Common myeloid progenitor, CD34-positive (primary cell): ENCODE measurements around the gene OMA1.
A peak's percentile ranks its signal among the peaks of the same experiment; 100 is the strongest.

Experiments
- CTCF ChIA-PET: fragments of 350-600 bp; sonication (Branson Sonifier 250); formaldehyde crosslinking; loops from one replicate; lab custom pipeline; 2021; ENCODE audit warnings: antibody characterized with exemption; lab: Charles Lee
- POLR2A ChIA-PET: fragments of 350-600 bp; sonication (Branson Sonifier 250); formaldehyde crosslinking; loops from one replicate; lab custom pipeline; 2021; ENCODE audit warnings: antibody characterized with exemption; lab: Charles Lee
- DNase-seq, 3 donors: peaks; one replicate each; pipeline versions ENCODE4 v3.0.0 to v3.0.0-alpha.2; 2013
- H3K27ac ChIP-seq, 2 experiments: 1 replicate in 1 of 2; 2 replicates in 1 of 2; pipeline ENCODE4 v1.7.0; 2013; ENCODE audit warnings: inconsistent platforms in 2 of 2, low read length in 2 of 2, mild to moderate bottlenecking in 2 of 2, low read depth in 1 of 2, moderate library complexity in 1 of 2; ENCODE audit not compliant: severe bottlenecking in 2 of 2, insufficient read depth in 1 of 2, poor library complexity in 1 of 2
- H3K27me3 ChIP-seq, 5 experiments: replicated peaks in 2 of 5; 1 replicate in 3 of 5; 2 replicates in 2 of 5; pipeline versions ENCODE4 v1.6.1 to v1.7.0; 2013; ENCODE audit warnings: low read length in 4 of 5, mild to moderate bottlenecking in 2 of 5, moderate library complexity in 2 of 5, inconsistent platforms in 1 of 5; ENCODE audit not compliant: insufficient read depth in 5 of 5, control insufficient read depth in 4 of 5
- H3K36me3 ChIP-seq, 4 experiments: 1 replicate in 2 of 4; 2 replicates in 2 of 4; pipeline versions ENCODE4 v1.6.1 to v1.7.0; 2013; ENCODE audit warnings: low read length in 3 of 4, control low read depth in 1 of 4, mild to moderate bottlenecking in 1 of 4; ENCODE audit not compliant: control insufficient read depth in 4 of 4, insufficient read depth in 4 of 4
- H3K4me1 ChIP-seq, 4 experiments: 1 replicate in 3 of 4; 2 replicates in 1 of 4; pipeline versions ENCODE4 v1.6.1 to v1.7.1; 2013; ENCODE audit warnings: low read length in 3 of 4, mild to moderate bottlenecking in 3 of 4, control low read depth in 1 of 4, inconsistent platforms in 1 of 4, moderate library complexity in 1 of 4; ENCODE audit not compliant: control insufficient read depth in 4 of 4, insufficient read depth in 4 of 4; ENCODE audit errors: control extremely low read depth in 1 of 4
- H3K4me3 ChIP-seq, 7 experiments: 1 replicate in 4 of 7; 2 replicates in 3 of 7; pipeline versions ENCODE4 v1.5.1 to v1.7.0; 2013; ENCODE audit warnings: mild to moderate bottlenecking in 7 of 7, low read length in 6 of 7, moderate library complexity in 6 of 7, inconsistent platforms in 2 of 7, low read depth in 2 of 7, control low read depth in 1 of 7; ENCODE audit not compliant: insufficient read depth in 4 of 7, control insufficient read depth in 1 of 7; ENCODE audit errors: extremely low read depth in 1 of 7
- H3K9me3 ChIP-seq, 5 experiments: 1 replicate in 4 of 5; 2 replicates in 1 of 5; pipeline versions ENCODE4 v1.6.1 to v1.7.1; 2013; ENCODE audit warnings: low read length in 4 of 5, mild to moderate bottlenecking in 2 of 5, inconsistent platforms in 1 of 5, low read depth in 1 of 5, moderate library complexity in 1 of 5; ENCODE audit not compliant: control insufficient read depth in 4 of 5, insufficient read depth in 2 of 5; ENCODE audit errors: control extremely low read depth in 1 of 5
- WGBS: methylation state at CpG from one replicate; pipeline ENCODE4 v1.1.5; 2013; ENCODE audit not compliant: insufficient coverage; 5-methylcytosine and 5-hydroxymethylcytosine counted together

The OMA1 gene

GRCh38 chr1:58513956-58514355, 32.6 kb downstream of the OMA1 start:
- CTCF ChIA-PET = interaction anchor here (1.8 to 7.3 kb wide), 5 partner anchors 12 to 1245 kb away, joined by 5 to 102 read pairs (median 20); partner anchors contain the start of gene OMA1
- H3K4me1 ChIP-seq = no peaks in the 10 kb centered on the region
- H3K27me3 ChIP-seq = no peaks in the 10 kb centered on the region
- H3K36me3 ChIP-seq = peaks cover 2 to 31% (median 5%) of the 10 kb centered on the region in 4 experiments
- POLR2A ChIA-PET = interaction anchor here (0.5 kb wide), 1 partner anchor 868 kb away, joined by 3 read pairs; no protein-coding TSS in a partner anchor
- H3K9me3 ChIP-seq = peaks cover 0 to 11% (median 3%) of the 10 kb centered on the region in 5 experiments
- H3K4me3 ChIP-seq = no peak overlapping the region
- H3K27ac ChIP-seq = peak overlapping the region in 1 of 2 experiments; percentile 2
- no peak for DNase-seq

- H3K27ac ChIP-seq = no peak overlapping the region
- DNase-seq = no peak
- 97% methylated on average over 3 of the region's 3 CpGs for WGBS
- CTCF ChIA-PET = interaction anchor here (1.2 kb wide), 1 partner anchor 8 kb away, joined by 3 read pairs; no protein-coding TSS in a partner anchor
- peaks cover 7 to 51% (median 13%) of the 10 kb centered on the region in 4 experiments for H3K36me3 ChIP-seq
- H3K27me3 ChIP-seq = no peaks in the 10 kb centered on the region
- no peak overlapping the region for H3K4me3 ChIP-seq
- POLR2A ChIA-PET = no interaction called here
- H3K4me1 ChIP-seq = no peaks in the 10 kb centered on the region
- H3K9me3 ChIP-seq = peaks cover 0 to 11% (median 3%) of the 10 kb centered on the region in 5 experiments
Observed at GRCh38 chr1:58508629-58509028, 37.9 kb downstream of the OMA1 start.

- Histone ChIP-seq H3K4me1 (no peaks in the 10 kb centered on the region), H3K4me3 (no peak overlapping the region), H3K36me3 (peaks cover 10 to 35% (median 22%) of the 10 kb centered on the region in 4 experiments), H3K27me3 (no peaks in the 10 kb centered on the region), H3K27ac (no peak overlapping the region), H3K9me3 (no peaks in the 10 kb centered on the region)
- WGBS = 100% methylated on average over 1 of the region's 4 CpGs
- DNase-seq = no peak
- ChIA-PET POLR2A (no interaction called here), CTCF (interaction anchor here (2.3 kb wide), 1 partner anchor 10 kb away, joined by 7 read pairs; no protein-coding TSS in a partner anchor)
Observed at GRCh38 chr1:58505286-58505685, 41.2 kb downstream of the OMA1 start.

GRCh38 chr1:58502519-58502918, 44.0 kb downstream of the OMA1 start:
- peaks cover 0 to 6% (median 1%) of the 10 kb centered on the region in 4 experiments for H3K4me1 ChIP-seq
- ChIA-PET POLR2A (no interaction called here), CTCF (no interaction called here)
- H3K27ac ChIP-seq = no peak overlapping the region
- H3K9me3 ChIP-seq = no peaks in the 10 kb centered on the region
- DNase-seq = no peak
- no peaks in the 10 kb centered on the region for H3K27me3 ChIP-seq
- no peak overlapping the region for H3K4me3 ChIP-seq
- peaks cover 10 to 26% (median 17%) of the 10 kb centered on the region in 4 experiments for H3K36me3 ChIP-seq

GRCh38 chr1:58500043-58500442, 46.5 kb downstream of the OMA1 start:
- POLR2A ChIA-PET = no interaction called here
- no peaks in the 10 kb centered on the region for H3K9me3 ChIP-seq
- CTCF ChIA-PET = interaction anchor here (1.5 kb wide), 1 partner anchor 16 kb away, joined by 4 read pairs; no protein-coding TSS in a partner anchor
- no peak overlapping the region for H3K4me3 ChIP-seq
- no peak overlapping the region for H3K27ac ChIP-seq
- H3K4me1 ChIP-seq = peaks cover 0 to 8% (median 1%) of the 10 kb centered on the region in 4 experiments
- DNase-seq = peak in 1 of 3 donors; percentile 10
- no peaks in the 10 kb centered on the region for H3K27me3 ChIP-seq
- peaks cover 10 to 27% (median 13%) of the 10 kb centered on the region in 4 experiments for H3K36me3 ChIP-seq
- no CpG with 5 or more reads among the region's 1 CpG for WGBS

GRCh38 chr1:58497499-58497898, 49.0 kb downstream of the OMA1 start:
- peak in 2 of 3 donors; percentile 12 to 43 for DNase-seq
- peaks cover 0 to 8% (median 1%) of the 10 kb centered on the region in 4 experiments for H3K4me1 ChIP-seq
- H3K9me3 ChIP-seq = no peaks in the 10 kb centered on the region
- H3K36me3 ChIP-seq = peaks cover 5 to 8% (median 7%) of the 10 kb centered on the region in 4 experiments
- no peaks in the 10 kb centered on the region for H3K27me3 ChIP-seq
- 44% methylated on average over 4 of the region's 4 CpGs for WGBS
- CTCF ChIA-PET = no interaction called here
- POLR2A ChIA-PET = no interaction called here
- H3K27ac ChIP-seq = no peak overlapping the region
- H3K4me3 ChIP-seq = peak overlapping the region in 1 of 7 experiments; percentile 20

GRCh38 chr1:58496042-58496441, 50.5 kb downstream of the OMA1 start:
- 100% methylated on average over 2 of the region's 3 CpGs for WGBS
- POLR2A ChIA-PET = interaction anchor here (0.6 kb wide), 1 partner anchor 94 kb away, joined by 4 read pairs; no protein-coding TSS in a partner anchor
- H3K4me1 ChIP-seq = peaks cover 0 to 8% (median 1%) of the 10 kb centered on the region in 4 experiments
- no peaks in the 10 kb centered on the region for H3K27me3 ChIP-seq
- H3K36me3 ChIP-seq = peaks cover 0 to 5% (median 0%) of the 10 kb centered on the region in 4 experiments
- no peak overlapping the region for H3K4me3 ChIP-seq
- CTCF ChIA-PET = interaction anchor here (1.0 kb wide), 1 partner anchor 156 kb away, joined by 3 read pairs; no protein-coding TSS in a partner anchor
- H3K9me3 ChIP-seq = no peaks in the 10 kb centered on the region
- no peak overlapping the region for H3K27ac ChIP-seq
- DNase-seq = no peak
